Activated T-helper 9 cell treated with anti-CD3 and anti-CD28 coated beads, Interleukin-2, amount 50 U/mL, for 16 hours (primary cell): ENCODE measurements around the gene GOLGA8R.
"Not testable (repeated sequence)": the region's sequence is repeated elsewhere in the genome, so short reads cannot be mapped to it uniquely, and the experiment has no call there.

Experiments
- DNase-seq: peaks from one replicate; pipeline ENCODE4 v3.0.0-alpha.2; 2020; ENCODE audit warnings: low read depth

Gene GOLGA8R

GRCh38 chr15:30414160-30414559 is at the start of gene GOLGA8R:
Gene GOLGA8R, minus strand, starts transcription at chr15:30414260. Its CDS starts 98 bp downstream, at chr15:30414162.
- not testable (repeated sequence) for DNase-seq

- not testable (repeated sequence) for DNase-seq
Observed at GRCh38 chr15:30463849-30464248, 49.8 kb upstream of the GOLGA8R start.

GRCh38 chr15:30462176-30462575 is 48.1 kb upstream of the GOLGA8R start:
- DNase-seq, result not testable (repeated sequence)

- DNase-seq, result not testable (repeated sequence)
Observed at GRCh38 chr15:30452702-30453101, 38.6 kb upstream of the GOLGA8R start.

GRCh38 chr15:30438348-30438747 is 24.3 kb upstream of the GOLGA8R start:
- not testable (repeated sequence) for DNase-seq

GRCh38 chr15:30435878-30436277 is 21.8 kb upstream of the GOLGA8R start:
- DNase-seq, result not testable (repeated sequence)

- not testable (repeated sequence) for DNase-seq
Observed at GRCh38 chr15:30420723-30421122, 6.7 kb upstream of the GOLGA8R start.

- DNase-seq, result not testable (repeated sequence)
Observed at GRCh38 chr15:30407636-30408035, 6.4 kb downstream of the GOLGA8R start.

- peak; percentile 47 for DNase-seq
Observed at GRCh38 chr15:30398988-30399387, 15.1 kb downstream of the GOLGA8R start.

- DNase-seq, result not testable (repeated sequence)
Observed at GRCh38 chr15:30393664-30393991, 20.4 kb downstream of the GOLGA8R start.

GRCh38 chr15:30392766-30393663 is 21.0 kb downstream of the GOLGA8R start, which contains the start of gene CHRFAM7A:
Gene CHRFAM7A, minus strand, starts transcription at chr15:30393540. Its CDS starts 10,189 bp downstream, at chr15:30383351.
- not testable (repeated sequence) for DNase-seq

- not testable (repeated sequence) for DNase-seq
Observed at GRCh38 chr15:30386318-30386887, 27.7 kb downstream of the GOLGA8R start.

- not testable (repeated sequence) for DNase-seq
Observed at GRCh38 chr15:30377082-30377413, 37.0 kb downstream of the GOLGA8R start.

- DNase-seq, result not testable (repeated sequence)
Observed at GRCh38 chr15:30376375-30377081, 37.5 kb downstream of the GOLGA8R start.

- not testable (repeated sequence) for DNase-seq
Observed at GRCh38 chr15:30375872-30376271, 38.2 kb downstream of the GOLGA8R start.

- DNase-seq, result not testable (repeated sequence)
Observed at GRCh38 chr15:30374862-30375261, 39.2 kb downstream of the GOLGA8R start.

GRCh38 chr15:30368271-30368670 is 45.8 kb downstream of the GOLGA8R start:
- not testable (repeated sequence) for DNase-seq

- not testable (repeated sequence) for DNase-seq
Observed at GRCh38 chr15:30367246-30367645, 46.8 kb downstream of the GOLGA8R start.

GRCh38 chr15:30361404-30361803 is 52.7 kb downstream of the GOLGA8R start:
- DNase-seq, result not testable (repeated sequence)

GRCh38 chr15:30360990-30361389 is 53.1 kb downstream of the GOLGA8R start:
- DNase-seq, result not testable (repeated sequence)

GRCh38 chr15:30355043-30355442 is 59.0 kb downstream of the GOLGA8R start:
- not testable (repeated sequence) for DNase-seq
